LNCaP clone FGC (cell line): ENCODE measurements around the gene RAB4A.
"Not testable (repeated sequence)": the region's sequence is repeated elsewhere in the genome, so short reads cannot be mapped to it uniquely, and the experiment has no call there.

Source experiments
- DNase-seq: peaks from one replicate; pipeline ENCODE4 v3.0.0-alpha.2; 2011; ENCODE audit warnings: low read depth
- H3K4me3 ChIP-seq: 2 replicates; pipeline ENCODE4 v1.5.1; 2011; ENCODE audit warnings: mild to moderate bottlenecking, low read depth, low read length, control low read depth
- CTCF ChIP-seq: IDR thresholded peaks from 2 replicates; pipeline ENCODE4 v1.5.1; 2012; ENCODE audit warnings: mild to moderate bottlenecking; ENCODE audit not compliant: control insufficient read depth, insufficient read depth; ENCODE audit errors: extremely low read depth

The RAB4A gene

GRCh38 chr1:229323201-229323600 is 52.3 kb downstream of the RAB4A start:
- DNase-seq = no peak
- H3K4me3 ChIP-seq = no peak overlapping the region
- no peak for TF ChIP-seq CTCF

GRCh38 chr1:229323885-229324553 is 53.1 kb downstream of the RAB4A start:
- DNase-seq = no peak
- H3K4me3 ChIP-seq = no peak overlapping the region
- TF ChIP-seq CTCF = no peak

DNA sequence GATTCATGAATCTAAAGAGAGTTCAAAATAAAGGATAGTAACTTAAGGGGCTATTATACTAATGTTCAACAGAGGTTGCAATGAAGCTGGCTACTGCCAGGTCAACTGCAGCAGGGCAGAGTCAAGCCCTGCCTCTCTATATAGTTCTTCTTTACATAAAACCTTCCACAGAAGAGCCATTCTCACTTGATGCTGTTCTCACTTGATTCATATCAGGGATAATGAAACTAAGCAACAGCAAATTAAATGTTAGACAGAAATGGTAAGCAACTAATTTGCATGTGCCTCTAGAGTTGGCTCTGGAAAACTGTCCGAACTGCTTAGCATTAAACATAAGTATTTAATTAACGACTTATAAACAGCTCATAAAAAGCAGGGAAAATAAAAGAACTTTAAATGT is 54.5 kb downstream of the RAB4A start:
- TF ChIP-seq CTCF = no peak
- DNase-seq = no peak
- H3K4me3 ChIP-seq = no peak overlapping the region

- no peak for DNase-seq
- H3K4me3 ChIP-seq = no peak overlapping the region
- no peak for TF ChIP-seq CTCF
These were observed 55.1 kb downstream of the RAB4A start for GRCh38 chr1:229325853-229326487.

GRCh38 chr1:229326601-229327000 is 55.7 kb downstream of the RAB4A start:
- DNase-seq = no peak
- H3K4me3 ChIP-seq = no peak overlapping the region
- TF ChIP-seq CTCF = no peak

DNA sequence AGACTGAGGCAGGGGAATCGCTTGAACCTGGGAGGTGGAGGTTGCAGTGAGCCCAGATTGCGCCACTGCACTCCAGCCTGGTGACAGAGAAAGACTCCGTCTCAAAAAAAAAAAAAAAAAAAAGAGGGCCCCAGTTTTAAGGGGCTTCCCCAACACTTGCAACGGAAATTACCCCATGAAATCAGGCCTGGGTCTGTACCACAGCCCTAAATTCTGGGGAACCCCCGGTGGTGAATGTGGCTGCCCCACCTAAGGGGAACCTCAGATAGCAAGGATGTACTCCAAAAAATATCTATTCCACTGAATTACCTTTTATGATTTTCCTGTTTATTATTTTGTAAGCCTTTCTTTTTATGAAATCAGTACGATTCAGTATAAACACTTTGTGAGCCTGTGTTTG is 56.9 kb downstream of the RAB4A start:
- DNase-seq = not testable (repeated sequence)

GRCh38 chr1:229328598-229329362 is 57.9 kb downstream of the RAB4A start:
- no peak for DNase-seq
- H3K4me3 ChIP-seq = no peak overlapping the region
- TF ChIP-seq CTCF = no peak

More for the DNA sequence above, 56.9 kb downstream of the RAB4A start:
- not testable (repeated sequence) for H3K4me3 ChIP-seq
